HK-2 (cell line): Measurements from ENCODE around the gene KDM5A.
"Not testable (repeated sequence)": the region's sequence is repeated elsewhere in the genome, so short reads cannot be mapped to it uniquely, and the experiment has no call there.

Experiments
- DNase-seq: peaks from one replicate; pipeline ENCODE4 v3.0.0-alpha.2; 2018; ENCODE audit not compliant: unreplicated experiment

KDM5A gene

GRCh38 chr12:389142-390096 is at the start of gene KDM5A:
TSS of gene KDM5A (minus strand) at chr12:389320. CDS start at chr12:389091, 229 bp downstream.
- peak; percentile 93 for DNase-seq

GRCh38 chr12:435737-436136 is 46.6 kb upstream of the KDM5A start:
- not testable (repeated sequence) for DNase-seq

- no peak for DNase-seq
These were observed 33.4 kb upstream of the KDM5A start for GRCh38 chr12:422526-422925.

- DNase-seq: no peak
These were observed 29.3 kb upstream of the KDM5A start for GRCh38 chr12:418432-418831.

- DNase-seq: no peak
These were observed 25.7 kb upstream of the KDM5A start for GRCh38 chr12:414859-415258.

GRCh38 chr12:402029-402389 is 12.9 kb upstream of the KDM5A start:
- peak; percentile 6 for DNase-seq

- DNase-seq: peak; percentile 92
These were observed 12.3 kb upstream of the KDM5A start, which contains the start of gene CCDC77 for GRCh38 chr12:401235-402028. TSS of gene CCDC77 (plus strand) at chr12:401644. CDS start at chr12:409384, 7,740 bp downstream.

GRCh38 chr12:400828-401227 is 11.7 kb upstream of the KDM5A start:
- no peak for DNase-seq

GRCh38 chr12:388541-389141 is 479 bp downstream of the KDM5A start:
- peak; percentile 41 for DNase-seq

GRCh38 chr12:388012-388411 is 1.1 kb downstream of the KDM5A start:
- DNase-seq: no peak

GRCh38 chr12:386651-387050 is 2.5 kb downstream of the KDM5A start:
- DNase-seq: no peak

GRCh38 chr12:370739-371485 is 18.2 kb downstream of the KDM5A start:
- not testable (repeated sequence) for DNase-seq

- DNase-seq: no peak
These were observed 21.1 kb downstream of the KDM5A start for GRCh38 chr12:367972-368371.

GRCh38 chr12:366820-367219 is 22.3 kb downstream of the KDM5A start:
- DNase-seq: no peak

- DNase-seq: no peak
These were observed 30.0 kb downstream of the KDM5A start for GRCh38 chr12:359091-359490.

GRCh38 chr12:356276-356988 is 32.7 kb downstream of the KDM5A start:
- no peak for DNase-seq

GRCh38 chr12:351197-351596 is 37.9 kb downstream of the KDM5A start:
- DNase-seq: not testable (repeated sequence)

GRCh38 chr12:349625-350024 is 39.5 kb downstream of the KDM5A start:
- DNase-seq: not testable (repeated sequence)

- DNase-seq: not testable (repeated sequence)
These were observed 46.1 kb downstream of the KDM5A start for GRCh38 chr12:343036-343435.

- no peak for DNase-seq
These were observed 52.1 kb downstream of the KDM5A start for GRCh38 chr12:337039-337438.

- no peak for DNase-seq
These were observed 55.0 kb downstream of the KDM5A start for GRCh38 chr12:334125-334524.
